GM19238 (cell line): ENCODE measurements around the gene ARHGAP44.

ENCODE experiments used
- DNase-seq: peaks from one replicate; pipeline ENCODE4 v3.0.0; 2011; ENCODE audit warnings: low spot score; ENCODE audit not compliant: insufficient read length

The ARHGAP44 gene

GRCh38 chr17:12896180-12896785, 107.0 kb downstream of the ARHGAP44 start:
- DNase-seq = no peak

DNA sequence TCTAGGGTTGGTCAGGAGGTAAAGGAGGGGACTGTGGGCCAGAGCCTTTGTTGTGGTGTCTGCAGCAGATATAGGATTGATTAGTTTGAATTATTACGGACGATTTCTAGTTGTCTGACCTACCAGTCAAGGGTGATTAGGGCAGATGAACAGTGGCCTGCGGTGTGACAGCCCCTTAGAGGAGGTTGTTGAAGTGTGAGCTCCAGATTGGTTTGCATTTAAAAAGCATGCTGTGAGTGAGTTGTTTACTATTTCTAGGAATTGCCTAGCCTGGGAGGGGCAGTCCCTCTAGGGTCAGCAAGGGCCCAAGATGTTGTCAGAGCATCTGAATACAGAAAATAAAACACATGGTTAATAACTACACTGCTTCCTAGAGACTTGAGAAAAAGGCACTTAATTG, 108.8 kb downstream of the ARHGAP44 start:
- no peak for DNase-seq

DNA sequence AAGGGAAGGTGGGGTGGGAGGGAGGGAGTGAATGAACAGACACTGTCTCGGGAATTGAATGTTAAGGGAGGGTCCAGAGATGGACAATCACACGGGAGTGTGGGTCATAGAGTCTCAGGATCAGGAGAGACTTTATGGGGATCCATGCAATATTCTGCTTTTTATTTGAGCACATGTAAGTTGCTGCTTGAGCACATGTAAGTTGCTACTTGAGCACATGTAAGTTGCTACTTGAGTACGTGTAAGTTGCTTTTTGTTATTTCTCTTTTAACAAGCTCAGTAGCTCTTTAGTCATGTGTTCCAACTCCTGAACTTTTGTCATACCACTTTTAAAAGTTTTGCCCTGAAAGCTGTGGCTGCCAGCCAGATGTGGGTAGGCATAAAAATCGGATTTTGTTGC, 110.3 kb downstream of the ARHGAP44 start:
- DNase-seq = no peak

DNA sequence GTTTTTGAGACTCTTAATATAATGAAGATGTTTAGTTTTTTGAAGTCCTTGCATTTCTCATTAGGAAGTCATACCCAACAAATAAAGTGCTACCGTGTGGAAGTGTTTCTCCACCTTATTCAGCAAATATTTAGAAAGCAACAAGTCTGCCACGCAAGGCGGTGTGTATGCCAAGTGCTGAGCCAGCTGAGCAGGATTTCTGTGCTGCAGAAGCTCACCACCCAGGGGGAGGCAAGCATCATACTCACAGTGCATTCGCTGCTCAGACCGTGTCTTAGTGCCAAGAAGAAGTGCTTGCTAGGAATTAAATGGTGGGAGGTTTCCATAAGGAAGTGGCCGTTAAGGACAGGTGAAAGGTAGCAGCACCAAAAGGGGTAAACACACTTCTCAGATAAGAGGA, 111.2 kb downstream of the ARHGAP44 start:
- no peak for DNase-seq

DNA sequence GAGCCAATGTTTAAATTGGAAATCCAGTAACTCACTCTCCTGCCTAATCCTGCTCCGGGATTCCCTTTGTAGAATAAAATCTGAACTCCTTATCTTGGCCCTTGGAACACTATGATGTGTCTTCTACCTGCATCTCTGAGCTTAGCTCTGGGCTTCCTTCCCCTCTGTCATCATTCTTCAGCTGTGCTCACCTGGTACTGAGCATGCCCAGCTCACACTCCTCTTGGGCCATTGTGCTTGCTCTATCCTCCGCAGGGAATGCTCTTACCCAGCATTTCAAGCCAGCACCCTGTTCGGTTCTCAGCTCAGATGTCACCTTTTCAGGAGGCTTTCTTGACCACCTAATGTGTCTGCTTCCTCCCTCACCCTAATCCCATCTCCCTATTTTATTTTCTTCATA, 112.7 kb downstream of the ARHGAP44 start:
- DNase-seq = no peak

GRCh38 chr17:12907477-12907876, 118.2 kb downstream of the ARHGAP44 start:
- no peak for DNase-seq

DNA sequence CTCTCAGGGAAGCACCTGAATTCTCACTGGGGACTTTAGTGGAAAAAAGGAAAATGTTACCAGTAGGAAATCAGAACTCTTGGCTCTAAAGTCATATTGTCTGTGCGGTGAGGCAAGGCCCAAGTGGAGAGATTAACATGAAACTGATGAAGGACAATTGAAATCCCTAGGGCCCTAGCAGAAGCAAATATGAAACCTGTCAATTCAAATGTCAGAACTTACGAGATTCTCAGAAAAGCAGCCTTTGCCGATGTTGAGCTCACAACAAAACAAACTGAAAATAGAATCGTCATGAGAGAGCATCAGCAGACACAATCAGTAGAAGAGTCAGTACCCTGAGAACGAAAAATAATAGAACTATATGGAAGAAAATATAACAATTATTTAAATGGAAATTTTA, 119.7 kb downstream of the ARHGAP44 start:
- DNase-seq = no peak

GRCh38 chr17:12909511-12909910, 120.2 kb downstream of the ARHGAP44 start:
- DNase-seq = no peak

GRCh38 chr17:12911239-12911638, 121.9 kb downstream of the ARHGAP44 start:
- no peak for DNase-seq

GRCh38 chr17:12917399-12917798, 128.1 kb downstream of the ARHGAP44 start:
- DNase-seq = no peak

GRCh38 chr17:12918142-12918541, 128.8 kb downstream of the ARHGAP44 start:
- no peak for DNase-seq

DNA sequence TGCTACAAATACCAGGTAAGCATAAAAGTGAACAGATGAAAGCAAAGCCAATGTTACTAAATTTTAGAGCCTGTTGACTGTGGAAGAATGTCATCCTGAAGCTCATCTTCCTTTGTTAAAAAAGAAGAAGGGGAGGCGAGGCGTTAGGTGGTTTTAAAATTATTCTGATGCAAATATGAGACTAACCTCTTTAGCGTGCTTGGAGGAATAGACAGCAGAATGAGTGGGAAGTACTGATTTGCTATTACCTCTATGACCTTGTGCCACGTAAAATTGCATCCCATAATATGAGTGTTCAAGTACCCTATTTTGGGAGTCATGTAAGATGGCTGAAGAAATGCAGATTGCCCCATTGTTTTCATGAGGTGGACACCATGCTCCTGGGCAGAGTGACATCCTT, 132.8 kb downstream of the ARHGAP44 start:
- DNase-seq = no peak

GRCh38 chr17:12924614-12925013, 135.3 kb downstream of the ARHGAP44 start:
- no peak for DNase-seq

GRCh38 chr17:12927001-12927400, 137.7 kb downstream of the ARHGAP44 start:
- DNase-seq = no peak

GRCh38 chr17:12927541-12928425, 138.5 kb downstream of the ARHGAP44 start:
- no peak for DNase-seq

- DNase-seq = no peak
Observed at GRCh38 chr17:12928736-12929135, 139.4 kb downstream of the ARHGAP44 start.

DNA sequence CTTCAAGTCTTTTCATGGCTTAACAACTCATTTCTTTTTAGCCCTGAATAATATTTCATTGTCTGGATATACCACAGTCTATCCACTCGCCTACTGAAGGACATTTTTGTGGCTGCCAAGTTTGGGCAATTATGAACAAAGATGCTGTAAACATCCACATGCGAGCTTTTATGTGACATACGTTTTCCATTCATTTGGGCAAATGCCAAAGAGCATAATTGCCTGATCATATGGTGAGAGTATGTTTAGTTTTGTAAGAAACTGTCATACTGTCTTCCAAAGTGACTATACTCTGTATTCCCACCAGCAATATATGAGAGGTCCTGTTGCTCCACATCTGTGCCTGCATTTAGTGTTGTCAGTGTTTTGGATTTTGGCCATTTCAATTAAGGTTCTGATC, 147.2 kb downstream of the ARHGAP44 start:
- no peak for DNase-seq

- no peak for DNase-seq
Observed at GRCh38 chr17:12940699-12941098, 151.4 kb downstream of the ARHGAP44 start.

- DNase-seq = no peak
Observed at GRCh38 chr17:12947047-12947446, 157.7 kb downstream of the ARHGAP44 start.

DNA sequence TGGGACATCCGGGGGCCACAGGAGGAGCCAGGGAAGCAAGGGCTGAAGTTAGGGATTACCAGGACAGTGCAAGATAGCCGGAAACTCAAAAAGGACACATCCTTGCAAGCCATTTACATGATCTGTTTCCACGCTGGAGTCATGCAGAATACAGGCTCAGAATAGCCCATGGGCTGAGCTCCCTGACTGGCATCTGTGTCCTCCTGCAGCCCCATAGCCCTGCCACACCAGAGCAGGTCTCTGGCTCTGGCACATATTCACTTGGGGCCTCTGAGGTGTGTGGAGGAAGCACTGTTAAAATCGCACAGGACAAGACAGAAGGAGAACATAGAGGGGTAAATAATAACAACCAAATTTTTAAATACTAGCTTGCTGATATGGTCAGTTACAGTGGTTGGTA, 162.7 kb downstream of the ARHGAP44 start:
- no peak for DNase-seq

- no peak for DNase-seq
Observed at GRCh38 chr17:12953156-12953555, 163.9 kb downstream of the ARHGAP44 start.

DNA sequence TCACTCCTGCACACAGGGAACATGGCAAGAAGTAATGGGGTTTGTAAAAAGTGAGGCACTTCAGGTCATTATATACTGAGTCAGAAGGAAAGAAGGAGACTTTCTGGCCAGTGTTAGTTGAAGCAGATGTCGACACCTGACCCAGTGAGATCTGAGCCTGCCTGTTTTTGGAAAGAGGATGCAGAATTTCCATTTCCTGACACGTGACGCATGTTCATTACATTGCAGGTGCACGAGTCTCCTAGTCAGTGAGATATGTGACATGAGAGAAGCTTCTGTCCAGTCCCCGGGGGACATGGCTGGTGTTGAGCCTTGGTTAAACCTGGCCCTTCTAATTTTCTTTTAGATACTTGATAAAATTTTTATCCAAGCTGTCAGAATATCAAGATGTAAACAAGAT, 166.2 kb downstream of the ARHGAP44 start:
- DNase-seq = no peak

- DNase-seq = no peak
Observed at GRCh38 chr17:12958786-12959185, 169.5 kb downstream of the ARHGAP44 start.
